Endothelial cell of umbilical vein (primary cell): ENCODE data around the gene TEX22. TPM values are rescaled to one million over a fixed set of nuclear protein-coding genes. Genes with fewer than 3 reads are reported as not detected.

ENCODE experiments used
- BruUV-seq: library from RNA; stranded (reverse); fragments of 400-500 nt; replicated peaks from 2 replicates; lab custom pipeline; 2021; lab: Mats Ljungman, UMichigan
- CTCF ChIA-PET: fragments of 300-600, 350-600 bp; sonication (Branson Sonifier 250); formaldehyde crosslinking; loops from one replicate; lab custom pipeline; 2021; ENCODE audit warnings: antibody characterized with exemption, inconsistent platforms; lab: Charles Lee
- POLR2A ChIA-PET: fragments of 300-600, 350-600 bp; sonication (Branson Sonifier 250); formaldehyde crosslinking; loops from one replicate; lab custom pipeline; 2021; ENCODE audit warnings: antibody characterized with exemption, inconsistent platforms; lab: Charles Lee
- DNase-seq: peaks from one replicate; pipeline ENCODE4 v3.0.0-alpha.2; 2011; ENCODE audit warnings: low read depth, low spot score
- FAIRE-seq: peaks from 2 replicates; lab custom pipeline; 2011; peaks lifted over from hg19 to GRCh38; lab: Jason Lieb, UNC
- H2AFZ ChIP-seq: 2 replicates; pipeline ENCODE4 v1.6.0; 2012; ENCODE audit warnings: low read depth, low read length, control low read depth, inconsistent platforms
- H3K27ac ChIP-seq: 2 replicates; pipeline ENCODE4 v1.5.1; 2011; ENCODE audit warnings: low read depth, mild to moderate bottlenecking, control low read depth, low read length, moderate library complexity; ENCODE audit not compliant: insufficient read depth
- H3K27me3 ChIP-seq, 2 experiments: 2 replicates each; pipeline versions ENCODE4 v1.6.0 to v1.6.1; 2011; ENCODE audit warnings: low read length in 2 of 2, mixed read lengths in 1 of 2; ENCODE audit not compliant: control insufficient read depth in 2 of 2, insufficient read depth in 2 of 2
- H3K36me3 ChIP-seq, 2 experiments: 2 replicates in 1 of 2; 3 replicates in 1 of 2; pipeline ENCODE4 v1.5.1; 2011; ENCODE audit warnings: low read length in 2 of 2, mild to moderate bottlenecking in 1 of 2, moderate library complexity in 1 of 2; ENCODE audit not compliant: control insufficient read depth in 2 of 2, insufficient read depth in 2 of 2; ENCODE audit errors: extremely low read depth in 1 of 2
- H3K4me1 ChIP-seq: 3 replicates; pipeline ENCODE4 v1.5.1; 2011; ENCODE audit warnings: mild to moderate bottlenecking, low read length; ENCODE audit not compliant: control insufficient read depth, insufficient read depth; ENCODE audit errors: extremely low read depth
- H3K4me2 ChIP-seq: 2 replicates; pipeline ENCODE4 v1.6.1; 2011; ENCODE audit warnings: low read length, control low read depth, mixed read lengths; ENCODE audit not compliant: insufficient read depth
- H3K4me3 ChIP-seq, 3 experiments: fragments of 200-600 bp in 1 of 3; sonication (generic), shearing (Covaris generic) in 1 of 3; replicated peaks in 1 of 3; 2 replicates each; pipeline ENCODE4 v1.5.1; 2011 to 2016; ENCODE audit warnings: control low read depth in 3 of 3, low read length in 3 of 3, mild to moderate bottlenecking in 2 of 3, inconsistent platforms in 1 of 3, low read depth in 1 of 3, moderate library complexity in 1 of 3; ENCODE audit not compliant: insufficient read depth in 1 of 3
- H3K79me2 ChIP-seq: 2 replicates; pipeline ENCODE4 v1.6.0; 2012; ENCODE audit warnings: low read length, inconsistent platforms; ENCODE audit not compliant: control insufficient read depth, insufficient read depth
- H3K9ac ChIP-seq: replicated peaks from 2 replicates; pipeline ENCODE3; 2011; ENCODE audit warnings: low read length, control low read depth; ENCODE audit not compliant: insufficient read depth; ENCODE audit errors: extremely low read depth
- H3K9me1 ChIP-seq: replicated peaks from 3 replicates; pipeline ENCODE4 v1.6.0; 2011; ENCODE audit warnings: mild to moderate bottlenecking, low read length; ENCODE audit not compliant: control insufficient read depth, insufficient read depth; ENCODE audit errors: extremely low read depth
- H3K9me3 ChIP-seq: replicated peaks from 2 replicates; pipeline ENCODE4 v1.5.1; 2012; ENCODE audit warnings: low read length, inconsistent platforms; ENCODE audit not compliant: control insufficient read depth, insufficient read depth
- H4K20me1 ChIP-seq: replicated peaks from 2 replicates; pipeline ENCODE3; 2011; ENCODE audit warnings: mild to moderate bottlenecking, low read length; ENCODE audit not compliant: control insufficient read depth, insufficient read depth; ENCODE audit errors: extremely low read depth
- CTCF ChIP-seq, 2 donors: IDR thresholded peaks; 1 replicate in 1 of 2; 2 replicates in 1 of 2; pipeline ENCODE4 v1.5.1; 2011; ENCODE audit warnings: low read length in 2 of 2, mild to moderate bottlenecking in 2 of 2, moderate library complexity in 2 of 2, control low read depth in 1 of 2, inconsistent platforms in 1 of 2, low read depth in 1 of 2; ENCODE audit not compliant: insufficient read depth in 1 of 2; ENCODE audit errors: extremely low read depth in 1 of 2
- EZH2 ChIP-seq: IDR thresholded peaks from 2 replicates; pipeline ENCODE4 v1.6.1; 2012; ENCODE audit warnings: borderline replicate concordance, low read depth, mild to moderate bottlenecking, moderate library complexity, low read length, inconsistent platforms; ENCODE audit not compliant: severe bottlenecking
- FOS ChIP-seq: IDR thresholded peaks from 2 replicates; pipeline ENCODE4 v1.6.1; 2011; ENCODE audit warnings: mild to moderate bottlenecking, low read length, moderate library complexity, borderline replicate concordance; ENCODE audit not compliant: insufficient read depth
- GATA2 ChIP-seq: IDR thresholded peaks from 2 replicates; pipeline ENCODE4 v1.7.0; 2011; ENCODE audit warnings: low read depth, mild to moderate bottlenecking, moderate library complexity, mixed read lengths, low read length; ENCODE audit not compliant: insufficient read length, insufficient read depth
- JUN ChIP-seq: IDR thresholded peaks from 2 replicates; pipeline ENCODE4 v1.6.1; 2011; ENCODE audit warnings: borderline replicate concordance, low read depth; ENCODE audit not compliant: insufficient read length, insufficient read depth
- MAX ChIP-seq: IDR thresholded peaks from 2 replicates; pipeline ENCODE4 v1.6.1; 2011; ENCODE audit not compliant: insufficient read depth, insufficient read length
- MYC ChIP-seq: IDR thresholded peaks from one replicate; pipeline ENCODE4 v1.6.1; 2011; ENCODE audit warnings: mild to moderate bottlenecking, low read depth, low read length
- POLR2A ChIP-seq: IDR thresholded peaks from 2 replicates; pipeline ENCODE4 v1.6.1; 2012; ENCODE audit warnings: low read depth, mild to moderate bottlenecking, control low read depth, low read length
- POLR2AphosphoS5 ChIP-seq: IDR thresholded peaks from 2 replicates; pipeline ENCODE4 v1.6.1; 2012; ENCODE audit warnings: low read depth, mild to moderate bottlenecking, control low read depth, low read length, moderate library complexity; ENCODE audit not compliant: insufficient read depth
- dilution Hi-C: fragments of 300-500 bp; cut with MboI; formaldehyde crosslinking; loops from one replicate; pipeline ENCODE4 v1.15.0; 2019; ENCODE audit warnings: low sequenced_read_pairs; ENCODE audit not compliant: extremely low pct_ligation_motif_present
- intact Hi-C: fragments of 100-400 bp; cut with micrococcal nuclease; formaldehyde crosslinking; loops from one replicate; pipeline ENCODE4 v1.10.0; 2022
- polyA plus RNA-seq, 4 experiments: library from polyadenylated mRNA; depleted of rRNA in 3 of 4; stranded (reverse) in 3 of 4; unstranded in 1 of 4; fragments of >200 nt; gene quantifications; 2 replicates each; pipeline versions ENCODE4 v1.2.1 to v1.2.3, GENCODE V29; 2011 to 2012; ENCODE audit warnings: missing spikeins in 1 of 4
- total RNA-seq: library from RNA; stranded (reverse); gene quantifications from 2 replicates; pipeline ENCODE4 v1.2.3, GENCODE V29; 2021

TEX22 gene
- total and polyA plus RNA-seq, 2 donors (not counting 3 experiments of a cell fraction or from before 2014, with no cell fraction given): 0.06 to 1.1 TPM

- no peak for DNase-seq
- H3K4me1 ChIP-seq: no peaks in the 10 kb centered on the region
- no peak overlapping the region for H3K4me2 ChIP-seq
- ChIA-PET CTCF (interaction anchor here (1.0 to 1.8 kb wide), 3 partner anchors 32 to 82 kb away, joined by 3 to 6 read pairs (median 6); no protein-coding TSS in a partner anchor), POLR2A (no interaction called here)
- H3K36me3 ChIP-seq: no peaks in the 10 kb centered on the region
- no peak overlapping the region for H3K4me3 ChIP-seq
- no TSS peak for BruUV-seq
- no peak overlapping the region for H2AFZ ChIP-seq
- H3K79me2 ChIP-seq: no peaks in the 10 kb centered on the region
- H4K20me1 ChIP-seq: no peaks in the 10 kb centered on the region
- no peak for FAIRE-seq
- H3K9ac ChIP-seq: no peak overlapping the region
- intact Hi-C loops (no loop called here), dilution Hi-C loops (no loop called here)
- no peaks in the 10 kb centered on the region for H3K9me3 ChIP-seq
- no peaks in the 10 kb centered on the region for H3K9me1 ChIP-seq
- H3K27ac ChIP-seq: no peak overlapping the region
- TF ChIP-seq FOS: no peak
- TF ChIP-seq EZH2: no peak
- no peak for TF ChIP-seq POLR2A
- no peak for TF ChIP-seq JUN
- no peak for TF ChIP-seq MAX
- TF ChIP-seq GATA2: no peak
- TF ChIP-seq POLR2AphosphoS5: no peak
- no peak for TF ChIP-seq MYC
- no peak for TF ChIP-seq CTCF (IDR thresholded peaks at IDR 0.05; ENCODE audit: extremely low read depth in 1 of 2, insufficient read depth in 1 of 2, low read depth in 1 of 2, low read length in 2 of 2)
- H3K27me3 ChIP-seq: peaks cover 6% of the 10 kb centered on the region in 2 experiments
Measured at GRCh38 chr14:105408592-105408991, 10.3 kb downstream of the TEX22 start.
